Measurements from ENCODE around the gene TNC.

DNA sequence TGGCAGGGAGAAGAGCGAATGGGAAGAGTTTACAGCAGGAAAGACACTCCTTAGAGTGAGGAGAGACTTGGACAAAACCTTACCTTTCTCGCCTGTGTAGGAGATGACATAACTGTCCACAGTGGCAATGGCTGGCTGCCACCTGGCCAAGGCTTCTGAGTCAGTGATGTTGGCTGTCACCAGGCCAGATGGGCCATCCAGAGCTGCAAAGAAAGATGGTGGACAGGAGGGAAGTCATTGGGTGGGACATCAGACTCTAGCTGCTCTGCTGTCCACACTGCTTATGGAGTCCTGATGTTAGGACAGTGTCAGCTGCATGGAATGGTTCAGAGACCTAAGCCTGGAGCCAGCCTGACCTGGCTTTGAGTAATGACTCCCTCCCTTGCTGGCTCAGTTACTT is 79.8 kb downstream of the TNC start:
- TF ChIP-seq, protein P1, sequence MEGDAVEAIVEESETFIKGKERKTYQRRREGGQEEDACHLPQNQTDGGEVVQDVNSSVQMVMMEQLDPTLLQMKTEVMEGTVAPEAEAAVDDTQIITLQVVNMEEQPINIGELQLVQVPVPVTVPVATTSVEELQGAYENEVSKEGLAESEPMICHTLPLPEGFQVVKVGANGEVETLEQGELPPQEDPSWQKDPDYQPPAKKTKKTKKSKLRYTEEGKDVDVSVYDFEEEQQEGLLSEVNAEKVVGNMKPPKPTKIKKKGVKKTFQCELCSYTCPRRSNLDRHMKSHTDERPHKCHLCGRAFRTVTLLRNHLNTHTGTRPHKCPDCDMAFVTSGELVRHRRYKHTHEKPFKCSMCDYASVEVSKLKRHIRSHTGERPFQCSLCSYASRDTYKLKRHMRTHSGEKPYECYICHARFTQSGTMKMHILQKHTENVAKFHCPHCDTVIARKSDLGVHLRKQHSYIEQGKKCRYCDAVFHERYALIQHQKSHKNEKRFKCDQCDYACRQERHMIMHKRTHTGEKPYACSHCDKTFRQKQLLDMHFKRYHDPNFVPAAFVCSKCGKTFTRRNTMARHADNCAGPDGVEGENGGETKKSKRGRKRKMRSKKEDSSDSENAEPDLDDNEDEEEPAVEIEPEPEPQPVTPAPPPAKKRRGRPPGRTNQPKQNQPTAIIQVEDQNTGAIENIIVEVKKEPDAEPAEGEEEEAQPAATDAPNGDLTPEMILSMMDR (IDR thresholded peaks at IDR 0.05; ENCODE audit: insufficient read depth, low read length, poor library complexity, severe bottlenecking): no peak
- no peak for TF ChIP-seq EZH2phosphoT487 (conservative IDR thresholded peaks at IDR 0.05; ENCODE audit: low read length)

All from SU-DHL-6 (cell line).